Measurements from ENCODE around the gene ITPR2. TPM values are rescaled to one million over a fixed set of nuclear protein-coding genes. Genes with fewer than 3 reads are reported as not detected.

ITPR2 gene
- total RNA-seq, 1 experiment from 2014 or later, result 4.0 TPM

- ChIA-PET CTCF (no interaction called here), POLR2A (ENCODE audit: unreplicated experiment) (no interaction called here)
- H3K79me2 ChIP-seq (ENCODE audit: low read length), result no peaks in the 10 kb centered on the region
- H3K4me1 ChIP-seq (ENCODE audit: insufficient read depth, low read length), result peaks cover 9% of the 10 kb centered on the region
- H3K4me3 ChIP-seq (ENCODE audit: low read length), result no peak overlapping the region
- H3K9ac ChIP-seq (ENCODE audit: low read length), result no peak overlapping the region
- no peak overlapping the region for H2AFZ ChIP-seq (ENCODE audit: low read length)
- H4K20me1 ChIP-seq (ENCODE audit: low read length), result no peaks in the 10 kb centered on the region
- no peak overlapping the region for H3K27ac ChIP-seq (ENCODE audit: low read length)
- intact Hi-C loops (cut with micrococcal nuclease), result no loop called here
- H3K36me3 ChIP-seq (ENCODE audit: low read depth, low read length), result no peaks in the 10 kb centered on the region
- no peaks in the 10 kb centered on the region for H3K27me3 ChIP-seq (ENCODE audit: low read length)
- TF ChIP-seq EZH2phosphoT487 (IDR thresholded peaks at IDR 0.05; ENCODE audit: borderline replicate concordance, low read length) (no peak), CTCF (conservative IDR thresholded peaks at IDR 0.05; ENCODE audit: low read depth, low read length) (no peak), EZH2 (IDR thresholded peaks at IDR 0.05; ENCODE audit: low read length, unreplicated experiment) (no peak)
- no TSS peak for BruUV-seq (replicated peaks)
- H3K4me2 ChIP-seq (ENCODE audit: low read length), result no peak overlapping the region
- no peaks in the 10 kb centered on the region for H3F3A ChIP-seq (ENCODE audit: low read length, unreplicated experiment)
- no peak for ATAC-seq
- no peak for DNase-seq
- H3K9me2 ChIP-seq (replicated peaks; ENCODE audit: low read length), result no peaks in the 10 kb centered on the region
- H3K9me3 ChIP-seq (ENCODE audit: low read length), result no peaks in the 10 kb centered on the region
Measured at GRCh38 chr12:26799741-26800140, 33.3 kb downstream of the ITPR2 start.

GRCh38 chr12:26798640-26799039 is 34.4 kb downstream of the ITPR2 start:
- DNase-seq (no peak), ATAC-seq (no peak)
- Histone ChIP-seq H3K4me3 (ENCODE audit: low read length) (no peak overlapping the region), H3K9ac (ENCODE audit: low read length) (no peak overlapping the region), H3K27me3 (ENCODE audit: low read length) (no peaks in the 10 kb centered on the region), H4K20me1 (ENCODE audit: low read length) (no peaks in the 10 kb centered on the region), H3K36me3 (ENCODE audit: low read depth, low read length) (no peaks in the 10 kb centered on the region), H3K4me2 (ENCODE audit: low read length) (no peak overlapping the region), H3K9me3 (ENCODE audit: low read length) (no peaks in the 10 kb centered on the region), H3F3A (ENCODE audit: low read length, unreplicated experiment) (no peaks in the 10 kb centered on the region), H3K27ac (ENCODE audit: low read length) (no peak overlapping the region), H2AFZ (ENCODE audit: low read length) (no peak overlapping the region), H3K79me2 (ENCODE audit: low read length) (no peaks in the 10 kb centered on the region), H3K9me2 (replicated peaks; ENCODE audit: low read length) (no peaks in the 10 kb centered on the region), H3K4me1 (ENCODE audit: insufficient read depth, low read length) (peaks cover 4% of the 10 kb centered on the region)
- intact Hi-C loops (cut with micrococcal nuclease), result no loop called here
- TF ChIP-seq EZH2phosphoT487 (IDR thresholded peaks at IDR 0.05; ENCODE audit: borderline replicate concordance, low read length), result no peak
- no peak for TF ChIP-seq EZH2 (IDR thresholded peaks at IDR 0.05; ENCODE audit: low read length, unreplicated experiment)
- no peak for TF ChIP-seq CTCF (conservative IDR thresholded peaks at IDR 0.05; ENCODE audit: low read depth, low read length)
- ChIA-PET POLR2A (ENCODE audit: unreplicated experiment) (no interaction called here), CTCF (no interaction called here)
- no TSS peak for BruUV-seq (replicated peaks)

- H4K20me1 ChIP-seq (ENCODE audit: low read length), result no peaks in the 10 kb centered on the region
- TF ChIP-seq CTCF (conservative IDR thresholded peaks at IDR 0.05; ENCODE audit: low read depth, low read length) (no peak), EZH2phosphoT487 (IDR thresholded peaks at IDR 0.05; ENCODE audit: borderline replicate concordance, low read length) (no peak), EZH2 (IDR thresholded peaks at IDR 0.05; ENCODE audit: low read length, unreplicated experiment) (no peak)
- H3K4me1 ChIP-seq (ENCODE audit: insufficient read depth, low read length), result no peaks in the 10 kb centered on the region
- no peak overlapping the region for H3K4me2 ChIP-seq (ENCODE audit: low read length)
- H3K9ac ChIP-seq (ENCODE audit: low read length), result no peak overlapping the region
- H3K27ac ChIP-seq (ENCODE audit: low read length), result no peak overlapping the region
- intact Hi-C loops (cut with micrococcal nuclease), result no loop called here
- ATAC-seq (no peak), DNase-seq (no peak)
- BruUV-seq (replicated peaks), result no TSS peak
- H3K9me3 ChIP-seq (ENCODE audit: low read length), result no peaks in the 10 kb centered on the region
- CTCF ChIA-PET, result no interaction called here
- POLR2A ChIA-PET (ENCODE audit: unreplicated experiment), result no interaction called here
- H3K27me3 ChIP-seq (ENCODE audit: low read length), result no peaks in the 10 kb centered on the region
- H3K36me3 ChIP-seq (ENCODE audit: low read depth, low read length), result no peaks in the 10 kb centered on the region
- no peak overlapping the region for H2AFZ ChIP-seq (ENCODE audit: low read length)
- H3K79me2 ChIP-seq (ENCODE audit: low read length), result no peaks in the 10 kb centered on the region
- H3K4me3 ChIP-seq (ENCODE audit: low read length), result no peak overlapping the region
- H3K9me2 ChIP-seq (replicated peaks; ENCODE audit: low read length), result no peaks in the 10 kb centered on the region
- no peaks in the 10 kb centered on the region for H3F3A ChIP-seq (ENCODE audit: low read length, unreplicated experiment)
Measured at GRCh38 chr12:26798023-26798422, 35.0 kb downstream of the ITPR2 start.

All from PC-3 (cell line).